RPMI8226 (cell line): Measurements from ENCODE around the gene SCARF2.
"Not testable (repeated sequence)": the region's sequence is repeated elsewhere in the genome, so short reads cannot be mapped to it uniquely, and the experiment has no call there.

ENCODE experiments used
- DNase-seq: peaks from one replicate; pipeline ENCODE4 v3.0.0-alpha.2; 2015

The SCARF2 gene, protein sequence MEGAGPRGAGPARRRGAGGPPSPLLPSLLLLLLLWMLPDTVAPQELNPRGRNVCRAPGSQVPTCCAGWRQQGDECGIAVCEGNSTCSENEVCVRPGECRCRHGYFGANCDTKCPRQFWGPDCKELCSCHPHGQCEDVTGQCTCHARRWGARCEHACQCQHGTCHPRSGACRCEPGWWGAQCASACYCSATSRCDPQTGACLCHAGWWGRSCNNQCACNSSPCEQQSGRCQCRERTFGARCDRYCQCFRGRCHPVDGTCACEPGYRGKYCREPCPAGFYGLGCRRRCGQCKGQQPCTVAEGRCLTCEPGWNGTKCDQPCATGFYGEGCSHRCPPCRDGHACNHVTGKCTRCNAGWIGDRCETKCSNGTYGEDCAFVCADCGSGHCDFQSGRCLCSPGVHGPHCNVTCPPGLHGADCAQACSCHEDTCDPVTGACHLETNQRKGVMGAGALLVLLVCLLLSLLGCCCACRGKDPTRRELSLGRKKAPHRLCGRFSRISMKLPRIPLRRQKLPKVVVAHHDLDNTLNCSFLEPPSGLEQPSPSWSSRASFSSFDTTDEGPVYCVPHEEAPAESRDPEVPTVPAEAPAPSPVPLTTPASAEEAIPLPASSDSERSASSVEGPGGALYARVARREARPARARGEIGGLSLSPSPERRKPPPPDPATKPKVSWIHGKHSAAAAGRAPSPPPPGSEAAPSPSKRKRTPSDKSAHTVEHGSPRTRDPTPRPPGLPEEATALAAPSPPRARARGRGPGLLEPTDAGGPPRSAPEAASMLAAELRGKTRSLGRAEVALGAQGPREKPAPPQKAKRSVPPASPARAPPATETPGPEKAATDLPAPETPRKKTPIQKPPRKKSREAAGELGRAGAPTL

DNA sequence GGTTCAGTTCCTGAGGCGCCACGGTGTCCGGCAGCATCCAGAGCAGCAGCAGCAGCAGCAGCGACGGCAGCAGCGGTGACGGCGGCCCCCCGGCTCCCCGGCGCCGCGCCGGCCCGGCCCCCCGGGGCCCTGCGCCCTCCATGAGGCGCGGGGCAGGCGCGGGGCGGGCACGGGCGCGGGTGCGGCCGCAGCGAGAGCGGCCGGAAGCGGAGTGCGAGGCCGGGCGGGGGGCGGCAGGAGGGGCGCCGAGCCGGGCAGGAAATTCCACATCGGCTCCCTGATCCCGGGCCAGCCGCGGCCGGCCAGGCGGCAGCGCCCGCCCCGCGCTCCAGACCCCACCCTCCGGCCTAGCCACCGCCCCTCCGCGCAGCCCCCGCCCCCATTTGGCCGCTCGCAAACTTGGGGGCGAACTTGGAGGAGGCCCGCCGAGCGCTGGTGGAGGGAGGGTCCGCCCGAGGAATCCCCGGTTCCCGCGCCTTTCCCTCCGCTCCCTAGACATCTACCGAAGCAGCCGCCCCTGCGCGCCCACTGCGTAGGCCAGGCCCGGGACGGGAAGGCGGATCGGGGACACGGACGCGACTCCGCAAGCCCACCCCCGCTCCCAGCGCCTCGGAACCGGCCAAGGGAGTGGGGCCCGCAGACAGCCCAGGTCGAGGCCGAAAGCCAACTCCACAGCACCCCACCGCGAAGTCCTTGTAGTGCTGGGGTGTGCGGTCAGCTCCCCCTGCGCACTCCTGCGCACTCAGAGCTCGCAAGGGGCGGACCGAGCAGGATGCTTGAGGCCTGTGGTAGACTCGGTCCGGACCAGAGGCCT, at the start of gene SCARF2:
TSS of gene SCARF2 (minus strand) at position 213 of the 814 bp plus-strand sequence. CDS start at position 142, 71 bp downstream.
- DNase-seq = no peak

DNA sequence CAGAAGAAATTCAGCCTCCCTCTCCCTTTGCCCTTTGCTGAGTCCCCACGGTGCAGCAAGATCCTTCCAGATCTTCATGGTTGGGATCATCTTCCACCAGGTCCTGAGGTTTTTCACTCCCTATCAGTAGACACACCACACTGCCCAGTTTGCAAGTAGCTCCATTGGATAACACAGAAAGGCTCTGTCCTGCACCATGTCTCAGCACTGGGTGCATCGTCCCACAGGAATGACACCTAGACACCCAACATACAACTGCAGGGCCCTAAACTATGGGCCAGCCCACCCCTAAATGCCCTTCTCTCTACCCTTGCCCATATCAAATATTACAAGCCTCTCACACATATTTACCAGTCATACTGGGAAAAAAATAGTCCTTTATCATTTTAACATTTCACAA, 48.6 kb upstream of the SCARF2 start:
- DNase-seq = no peak

DNA sequence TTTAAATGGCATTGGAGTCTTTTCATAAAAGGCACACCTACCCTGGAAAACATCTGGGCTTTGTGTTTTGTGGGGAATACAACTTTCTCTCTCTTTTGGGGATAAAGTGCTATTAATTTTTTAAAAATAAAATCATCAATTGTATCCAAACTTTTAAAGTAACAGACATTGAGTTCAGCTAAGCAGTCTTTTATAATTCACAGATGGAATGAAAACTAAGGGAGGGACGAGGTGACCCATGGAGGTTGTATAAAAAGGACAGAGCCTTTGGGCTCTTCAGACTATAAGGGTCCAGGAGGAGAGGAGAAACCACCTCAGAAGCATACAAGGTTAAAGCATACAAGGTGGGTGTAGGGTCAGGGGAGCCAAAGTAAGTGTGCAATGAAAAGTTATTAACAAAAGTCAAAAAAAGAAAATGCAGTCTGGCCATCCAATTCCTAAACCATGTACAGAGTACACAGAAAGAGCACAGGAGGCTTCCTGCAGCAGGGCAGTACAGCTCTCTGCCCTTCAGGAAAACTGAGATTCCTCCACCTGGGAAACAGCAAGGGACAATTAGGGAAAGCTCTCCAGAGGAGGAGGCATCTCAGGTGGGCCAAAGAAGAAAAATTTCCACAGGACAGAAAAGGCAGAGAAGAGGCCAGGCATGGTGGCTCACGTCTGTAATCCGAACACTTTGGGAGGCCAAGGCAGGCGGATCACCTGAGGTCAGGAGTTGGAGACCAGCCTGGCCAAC, 47.5 kb upstream of the SCARF2 start:
- DNase-seq = no peak

DNA sequence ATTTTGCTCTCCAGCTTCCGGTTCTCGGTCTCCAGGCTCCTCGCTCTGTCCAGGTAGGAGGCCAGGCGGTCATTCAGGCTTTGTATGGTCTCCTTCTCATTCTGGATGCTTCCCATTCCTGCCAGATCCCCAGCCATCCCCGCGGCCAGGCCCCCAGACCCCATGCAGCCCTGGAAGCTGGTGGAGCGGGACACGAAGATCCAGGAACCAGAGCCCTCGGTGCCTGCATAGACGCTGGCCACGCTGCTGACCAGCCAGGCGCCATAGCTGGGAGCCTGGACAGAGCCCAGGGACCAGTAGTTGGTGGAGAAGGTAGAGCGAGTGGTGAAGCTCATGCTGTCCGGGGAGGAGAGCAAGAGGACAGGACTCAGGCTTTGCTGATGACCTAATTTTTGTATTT, 46.1 kb upstream of the SCARF2 start:
- DNase-seq = no peak

DNA sequence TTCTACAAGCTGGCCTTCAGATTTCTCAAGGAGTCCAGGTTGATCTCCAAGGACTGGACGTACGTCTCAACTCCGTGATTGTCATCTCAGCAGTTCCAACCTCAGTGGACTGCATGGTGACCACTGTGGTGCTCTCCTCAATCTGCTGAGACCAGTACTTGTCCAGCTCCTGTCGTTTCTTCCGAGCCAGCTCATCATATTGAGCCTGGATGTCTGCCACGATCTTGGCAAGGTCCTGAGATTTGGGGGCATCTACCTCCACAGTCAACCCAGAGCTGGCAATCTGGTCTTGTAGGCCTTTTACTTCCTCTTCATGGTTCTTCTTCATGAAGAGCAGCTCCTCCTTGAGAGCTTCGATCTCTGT, 45.5 kb upstream of the SCARF2 start:
- DNase-seq = not testable (repeated sequence)

DNA sequence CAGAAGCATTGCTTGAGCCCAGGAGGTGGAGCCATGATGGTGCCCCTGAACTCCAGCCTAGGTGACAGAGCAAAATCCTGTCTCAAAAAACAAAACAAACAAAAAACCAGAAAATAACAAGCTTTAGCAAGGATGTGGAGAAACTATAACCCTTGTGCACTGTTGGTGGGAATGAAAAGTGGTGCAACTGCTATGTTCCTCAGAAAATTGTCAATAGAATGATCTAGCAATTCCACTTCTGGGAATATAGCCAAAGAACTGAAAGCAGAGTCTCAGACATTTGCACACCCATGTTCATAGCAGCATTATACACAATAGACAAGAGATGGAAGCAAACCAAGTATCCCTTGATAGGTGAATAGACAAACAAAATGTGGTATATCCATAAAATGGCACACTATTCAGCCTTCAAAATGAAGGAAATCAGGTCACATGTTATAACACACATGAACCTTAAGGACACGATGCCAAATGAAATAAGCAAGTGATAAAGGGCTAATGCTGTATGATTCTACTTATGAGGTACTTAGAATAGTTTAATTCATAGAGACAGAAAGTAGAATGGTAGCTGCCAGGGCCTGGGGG, 42.1 kb upstream of the SCARF2 start:
- no peak for DNase-seq

DNA sequence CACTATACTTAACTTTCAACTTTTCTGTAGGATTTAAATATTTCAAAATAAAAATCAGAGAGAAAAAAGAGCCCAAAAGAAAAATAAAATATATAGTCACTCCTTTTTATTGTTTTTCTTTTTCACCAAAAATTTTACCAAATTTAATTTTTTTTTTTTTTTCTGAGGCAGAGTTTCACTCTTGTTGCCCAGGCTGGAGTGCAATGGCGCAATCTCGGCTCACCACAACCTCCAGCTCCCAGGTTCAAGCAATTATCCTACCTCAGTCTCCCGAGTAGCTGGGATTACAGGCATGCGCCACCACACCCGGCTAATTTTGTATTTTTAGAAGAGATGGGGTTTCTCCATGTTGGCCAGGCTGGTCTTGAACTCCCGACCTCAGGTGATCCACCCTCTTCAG, 40.4 kb upstream of the SCARF2 start:
- DNase-seq = not testable (repeated sequence)

DNA sequence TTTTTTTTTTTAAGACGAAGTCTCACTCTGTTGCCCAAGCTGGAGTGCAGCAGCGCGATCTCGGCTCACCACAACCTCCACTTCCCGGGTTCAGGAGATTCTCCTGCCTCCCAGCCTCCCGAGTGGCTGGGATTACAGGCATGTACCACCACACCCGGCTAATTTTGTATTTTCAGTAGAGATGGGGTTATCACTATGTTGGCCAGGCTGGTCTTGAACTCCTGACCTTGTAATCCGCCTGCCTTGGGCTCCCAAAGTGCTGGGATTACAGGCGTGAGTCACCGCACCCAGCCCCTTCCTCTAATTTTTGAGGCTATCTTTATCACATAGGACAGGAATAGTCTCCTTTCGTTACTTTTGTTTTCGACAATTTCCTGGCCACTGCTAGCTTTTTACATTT, 37.9 kb upstream of the SCARF2 start:
- DNase-seq = not testable (repeated sequence)

DNA sequence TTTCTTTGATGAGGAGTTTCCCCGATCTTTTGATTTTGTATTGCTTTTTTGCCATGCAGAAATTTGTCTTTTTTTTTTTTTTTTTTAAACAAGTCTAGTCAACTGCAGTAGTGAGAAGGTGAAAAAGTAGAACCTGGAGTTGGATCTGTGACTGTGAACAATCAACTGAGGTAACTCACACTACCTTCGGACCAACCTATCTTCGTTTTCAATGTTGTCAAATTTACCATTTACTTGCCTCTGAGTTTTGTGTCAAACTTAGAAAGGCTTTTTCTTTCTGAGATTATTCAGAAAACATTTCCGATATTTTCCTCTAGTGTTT, 37.5 kb upstream of the SCARF2 start:
- DNase-seq = no peak

DNA sequence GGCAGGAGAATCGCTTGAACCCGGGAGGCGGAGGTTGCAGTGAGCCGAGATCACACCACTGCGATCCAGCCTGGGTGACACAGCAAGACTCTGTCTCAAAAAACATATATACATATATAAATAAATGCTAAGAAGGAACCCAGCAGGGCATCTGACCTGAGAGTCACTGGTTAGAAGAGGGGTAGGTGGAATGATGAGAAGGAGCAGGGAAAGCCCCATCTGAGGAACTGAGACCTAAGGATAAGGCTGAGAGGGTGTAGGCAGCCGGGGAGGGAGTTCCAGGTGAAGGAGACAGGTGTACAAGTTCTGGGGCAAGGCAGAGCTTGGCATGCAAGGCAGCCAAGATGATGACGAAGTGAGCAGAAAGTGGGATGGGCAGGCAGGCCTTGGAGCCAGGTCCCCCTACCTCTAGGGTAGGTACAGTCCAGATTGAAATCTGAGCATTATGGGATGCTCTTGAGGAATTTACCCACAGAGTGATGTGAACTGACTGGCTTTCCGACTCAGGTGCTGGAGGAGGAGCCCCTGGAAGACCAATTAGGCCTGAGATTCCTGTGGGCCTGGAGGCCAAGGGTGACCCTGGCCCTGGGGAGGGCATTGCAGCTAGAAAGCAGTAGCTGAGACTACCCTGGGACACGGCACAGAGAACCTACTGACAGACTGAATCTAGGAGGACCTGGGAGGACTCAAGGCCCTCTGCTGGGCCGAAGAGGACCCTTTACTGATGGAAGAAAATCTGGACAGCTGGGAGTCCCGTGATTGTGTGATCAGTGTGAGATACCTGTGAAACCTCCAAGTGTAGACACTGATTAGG, 35.2 kb upstream of the SCARF2 start:
- no peak for DNase-seq

DNA sequence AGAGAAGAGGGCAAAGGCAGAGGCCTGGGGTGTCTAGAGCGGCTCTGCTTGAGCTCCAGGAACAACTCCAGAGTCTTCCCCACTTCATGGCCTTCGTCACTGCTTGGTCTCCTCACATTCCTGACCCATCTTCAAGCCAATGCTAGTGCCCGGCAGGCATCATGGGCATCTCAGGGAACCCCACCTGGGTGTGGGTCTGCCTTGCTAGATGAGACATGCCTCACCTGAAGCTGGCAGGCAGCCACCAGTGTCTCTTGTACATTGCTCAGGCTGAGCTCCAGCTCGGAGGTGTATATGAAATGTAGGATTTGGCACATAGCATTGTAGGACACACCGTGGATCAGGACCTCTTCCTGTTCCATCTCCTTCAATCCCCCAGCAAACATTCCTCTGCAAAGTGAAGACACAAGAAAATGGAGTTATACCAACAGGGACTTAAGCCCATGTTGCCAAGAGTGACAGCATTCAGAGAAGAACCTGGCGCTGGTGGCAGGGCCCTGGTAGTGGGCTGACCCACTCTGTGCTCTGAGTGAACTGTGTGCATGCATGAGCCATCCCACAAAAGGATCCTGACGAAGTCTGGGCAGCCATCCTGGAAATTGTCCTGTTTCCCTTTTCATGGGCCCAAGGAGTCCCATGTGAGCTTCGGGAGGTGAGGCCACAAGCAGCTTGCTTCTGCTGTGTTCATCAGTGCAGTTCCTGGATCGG, 33.7 kb upstream of the SCARF2 start:
- DNase-seq = no peak

DNA sequence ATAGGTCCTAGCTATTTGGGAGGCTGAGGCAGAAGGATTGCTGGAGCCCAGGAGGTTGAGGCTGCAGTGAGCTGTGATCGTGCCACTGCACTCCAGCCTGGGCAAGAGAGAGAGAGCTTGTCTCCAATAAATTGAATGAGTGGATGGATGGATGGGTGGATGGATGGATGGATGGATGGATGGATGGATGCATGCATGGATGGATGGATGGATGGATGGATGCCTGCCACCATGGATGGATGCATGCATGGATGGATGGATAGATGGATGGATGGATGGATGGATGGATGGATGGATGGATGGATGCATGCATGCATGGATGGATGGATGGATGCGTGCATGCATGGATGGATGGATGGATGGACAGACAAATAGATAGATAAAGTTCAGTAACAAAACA, 32.9 kb upstream of the SCARF2 start:
- DNase-seq = not testable (repeated sequence)

DNA sequence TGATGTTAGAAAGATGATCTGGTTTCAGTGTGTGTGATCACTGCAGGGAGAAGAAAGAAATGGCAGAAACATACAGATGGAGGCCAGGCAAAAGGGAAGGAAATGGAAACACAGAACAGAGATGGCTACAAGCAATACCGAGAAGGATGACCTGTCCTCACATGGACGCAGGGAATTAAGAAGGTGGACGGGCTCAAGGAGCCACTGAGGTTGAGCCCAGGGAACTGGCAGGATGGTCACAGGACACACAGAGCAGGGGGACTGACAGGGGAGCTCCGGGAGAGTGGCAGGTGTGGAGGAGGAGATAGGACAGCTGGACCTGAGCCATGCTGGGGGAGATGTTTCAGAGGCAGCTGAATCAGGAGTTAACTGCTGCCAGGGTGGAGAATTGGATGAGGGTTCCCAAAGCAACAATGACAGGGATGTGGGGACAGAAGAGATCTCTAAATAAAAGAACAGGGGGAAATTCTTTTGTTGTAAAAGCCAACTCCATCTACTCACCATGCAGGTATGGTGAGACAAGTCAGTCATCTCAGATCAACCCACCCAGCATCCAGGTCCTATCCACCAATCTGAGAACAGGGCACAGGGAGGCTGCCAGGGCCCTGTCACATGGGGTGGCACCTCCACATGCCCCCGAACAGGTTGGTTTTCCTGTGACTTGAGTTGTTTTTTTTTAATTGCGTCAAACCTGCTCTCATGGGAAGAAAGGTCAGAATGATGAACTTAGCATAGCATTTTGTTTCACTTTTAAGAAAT, 31.7 kb upstream of the SCARF2 start:
- no peak for DNase-seq

DNA sequence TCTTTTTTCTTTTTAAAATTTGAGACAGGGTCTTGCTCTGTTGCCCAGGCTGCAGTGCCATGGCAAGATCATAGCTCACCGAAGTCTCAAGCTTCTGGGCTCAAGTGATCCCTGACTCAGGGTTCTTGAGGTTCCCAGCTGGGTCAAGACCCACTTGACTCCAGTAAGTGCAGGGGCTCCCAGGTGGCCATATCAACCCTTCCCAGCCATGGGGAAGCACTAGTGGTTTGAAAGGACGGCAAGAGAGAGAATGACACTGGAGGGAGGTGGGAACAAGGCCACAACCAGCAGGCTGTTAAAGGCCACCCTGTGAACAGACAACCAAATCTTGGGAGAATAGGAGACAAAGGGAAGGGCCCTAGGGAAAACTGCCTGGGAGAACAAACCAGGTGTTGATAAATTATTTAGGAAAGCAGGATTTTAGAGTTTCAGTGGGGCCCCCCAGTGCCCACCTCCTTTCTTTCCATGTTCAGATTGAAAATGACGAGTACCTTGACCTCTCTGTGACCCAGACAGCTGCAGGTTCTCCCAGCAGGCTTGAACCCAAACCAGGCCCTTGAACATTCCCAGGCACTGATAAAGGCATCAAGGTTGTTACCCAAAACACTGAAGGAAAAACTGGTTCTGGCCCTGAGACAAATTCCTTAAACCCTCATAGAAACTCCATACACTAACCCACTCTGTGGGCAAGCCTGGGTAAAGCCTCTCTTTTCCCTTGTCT, 29.2 kb upstream of the SCARF2 start:
- no peak for DNase-seq

DNA sequence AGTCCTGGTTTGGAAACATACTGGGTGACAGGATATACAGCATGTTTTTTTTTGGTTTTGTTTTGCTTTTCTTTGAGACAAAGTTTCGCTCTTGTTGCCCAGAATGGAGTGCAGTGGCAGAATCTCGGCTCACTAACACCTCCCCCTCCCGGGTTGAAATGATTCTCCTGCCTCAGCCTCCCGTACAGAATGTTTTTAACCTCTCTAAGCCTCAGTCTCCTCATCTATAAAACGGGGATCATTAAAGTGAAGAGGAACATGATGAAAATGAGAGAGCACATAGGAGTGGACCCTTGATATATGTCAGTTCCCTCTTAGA, 28.1 kb upstream of the SCARF2 start:
- DNase-seq = no peak

DNA sequence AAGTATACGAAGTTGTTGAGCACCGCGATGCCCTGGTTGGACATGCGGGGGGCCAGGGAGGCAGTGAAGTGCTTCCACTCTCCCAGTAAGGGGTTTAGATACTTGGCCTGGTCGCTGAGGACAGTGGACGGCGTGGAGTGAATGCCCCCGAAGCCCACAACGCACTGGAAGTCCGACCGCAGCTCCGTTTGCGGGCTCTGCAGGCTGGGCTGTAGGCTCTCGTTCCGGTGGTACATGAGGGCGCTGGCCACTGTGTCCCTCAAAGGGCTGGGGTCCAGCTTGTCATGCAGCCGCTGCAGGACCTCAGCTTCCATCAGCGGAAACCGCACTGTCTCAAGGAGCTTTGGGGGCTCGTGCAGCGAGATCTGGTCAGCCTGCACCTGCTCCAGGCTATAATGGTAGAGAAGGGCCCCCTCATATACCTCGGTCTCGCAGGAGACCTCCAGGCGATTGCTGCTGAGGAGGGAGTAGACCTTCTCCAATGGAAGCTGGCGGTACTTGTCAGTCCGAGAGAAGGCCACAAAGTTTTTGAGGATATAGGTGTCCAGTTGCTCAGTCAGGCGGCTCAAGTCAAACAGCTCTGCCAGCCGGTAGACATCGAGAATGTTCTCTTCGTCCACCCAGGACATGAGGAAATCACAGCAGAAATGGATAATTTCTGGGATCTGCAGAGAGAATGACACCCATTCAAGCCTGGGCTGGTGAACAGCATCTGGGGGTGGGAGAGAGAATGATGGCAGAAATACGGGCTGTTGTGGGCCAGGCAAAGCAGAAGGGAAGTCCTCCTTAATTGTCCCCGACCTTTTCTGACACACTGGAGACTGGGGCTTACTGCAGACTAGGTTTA, 27.5 kb upstream of the SCARF2 start:
- DNase-seq = no peak

DNA sequence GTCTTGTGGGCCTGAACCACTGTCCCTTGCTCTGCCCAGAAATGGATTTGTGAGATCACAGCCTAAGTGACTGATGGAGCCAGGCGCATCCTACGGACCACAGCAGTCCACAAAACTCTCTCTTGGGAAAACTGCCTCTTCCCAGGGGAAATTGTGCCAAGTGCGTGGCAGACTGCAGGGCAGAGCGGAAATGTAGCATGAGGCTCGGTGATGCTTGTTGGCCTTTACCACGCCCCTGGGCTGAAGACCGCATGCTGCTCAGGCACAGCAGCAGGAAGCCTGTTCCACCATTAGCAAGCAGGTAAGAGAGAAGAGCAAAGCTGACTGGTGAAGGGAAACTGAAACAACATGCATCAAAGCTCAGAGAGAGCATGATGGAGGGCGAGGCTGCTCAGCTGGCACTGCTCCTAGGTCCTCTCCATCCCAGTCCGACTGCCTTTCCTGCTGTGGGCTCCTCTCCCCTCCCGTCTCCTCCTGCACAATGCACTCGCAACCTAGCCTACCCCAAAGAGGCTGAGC, 26.5 kb upstream of the SCARF2 start:
- DNase-seq = no peak
